Measurements from ENCODE around the gene TOPBP1.

DNA sequence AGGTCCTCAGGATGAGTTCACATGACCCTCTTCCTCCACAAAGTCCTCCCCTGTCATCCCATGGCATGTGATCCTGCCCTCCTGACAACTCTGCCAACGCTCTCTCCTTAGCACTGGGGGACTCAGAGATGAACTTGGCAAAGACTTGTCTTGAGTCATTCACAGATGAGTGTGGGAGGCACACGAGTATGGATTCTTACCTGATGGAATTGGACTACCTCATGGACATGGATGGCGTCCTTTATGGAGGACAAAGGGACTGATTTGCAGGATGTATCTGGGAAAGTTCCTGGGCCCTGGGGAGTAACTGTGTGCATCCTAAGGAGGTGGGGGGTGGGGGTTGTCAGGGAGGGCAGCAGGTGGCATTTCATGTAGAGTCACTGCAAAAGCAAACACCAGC lies 38.2 kb upstream of the TOPBP1 start:
- TF ChIP-seq, protein P1, sequence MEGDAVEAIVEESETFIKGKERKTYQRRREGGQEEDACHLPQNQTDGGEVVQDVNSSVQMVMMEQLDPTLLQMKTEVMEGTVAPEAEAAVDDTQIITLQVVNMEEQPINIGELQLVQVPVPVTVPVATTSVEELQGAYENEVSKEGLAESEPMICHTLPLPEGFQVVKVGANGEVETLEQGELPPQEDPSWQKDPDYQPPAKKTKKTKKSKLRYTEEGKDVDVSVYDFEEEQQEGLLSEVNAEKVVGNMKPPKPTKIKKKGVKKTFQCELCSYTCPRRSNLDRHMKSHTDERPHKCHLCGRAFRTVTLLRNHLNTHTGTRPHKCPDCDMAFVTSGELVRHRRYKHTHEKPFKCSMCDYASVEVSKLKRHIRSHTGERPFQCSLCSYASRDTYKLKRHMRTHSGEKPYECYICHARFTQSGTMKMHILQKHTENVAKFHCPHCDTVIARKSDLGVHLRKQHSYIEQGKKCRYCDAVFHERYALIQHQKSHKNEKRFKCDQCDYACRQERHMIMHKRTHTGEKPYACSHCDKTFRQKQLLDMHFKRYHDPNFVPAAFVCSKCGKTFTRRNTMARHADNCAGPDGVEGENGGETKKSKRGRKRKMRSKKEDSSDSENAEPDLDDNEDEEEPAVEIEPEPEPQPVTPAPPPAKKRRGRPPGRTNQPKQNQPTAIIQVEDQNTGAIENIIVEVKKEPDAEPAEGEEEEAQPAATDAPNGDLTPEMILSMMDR (conservative IDR thresholded peaks at IDR 0.05; ENCODE audit: low read length), result no peak
- TF ChIP-seq EZH2phosphoT487 (IDR thresholded peaks at IDR 0.05; ENCODE audit: borderline replicate concordance, low read depth, low read length), result no peak

Data from OCI-LY7 (cell line).